ENCODE data around the gene LTB.

The LTB gene

DNA sequence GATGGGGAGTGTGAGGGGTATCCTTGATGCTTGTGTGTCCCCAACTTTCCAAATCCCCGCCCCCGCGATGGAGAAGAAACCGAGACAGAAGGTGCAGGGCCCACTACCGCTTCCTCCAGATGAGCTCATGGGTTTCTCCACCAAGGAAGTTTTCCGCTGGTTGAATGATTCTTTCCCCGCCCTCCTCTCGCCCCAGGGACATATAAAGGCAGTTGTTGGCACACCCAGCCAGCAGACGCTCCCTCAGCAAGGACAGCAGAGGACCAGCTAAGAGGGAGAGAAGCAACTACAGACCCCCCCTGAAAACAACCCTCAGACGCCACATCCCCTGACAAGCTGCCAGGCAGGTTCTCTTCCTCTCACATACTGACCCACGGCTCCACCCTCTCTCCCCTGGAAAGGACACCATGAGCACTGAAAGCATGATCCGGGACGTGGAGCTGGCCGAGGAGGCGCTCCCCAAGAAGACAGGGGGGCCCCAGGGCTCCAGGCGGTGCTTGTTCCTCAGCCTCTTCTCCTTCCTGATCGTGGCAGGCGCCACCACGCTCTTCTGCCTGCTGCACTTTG, 6.8 kb downstream of the LTB start, which contains the start of gene TNF:
TNF (plus strand) TSS at position 231 of the 567 bp plus-strand sequence; CDS start at position 408, 177 bp downstream.
- Histone ChIP-seq H3K4me3 (peak within 1 kb of the TSS; percentile 71 to 89 (median 85)), H3K4me1 (peaks cover 83 to 99% (median 97%) of the 10 kb centered on the region in 10 experiments), H3K36me3 (peaks cover 18 to 28% (median 26%) of the 10 kb centered on the region in 11 experiments), H3K4me2 (peak within 1 kb of the TSS; percentile 90 to 100 (median 96)), H3K27me3 (no peaks in the 10 kb centered on the region), H3K9ac (peak within 1 kb of the TSS; percentile 82 to 94 (median 87)), H4K20me1 (peaks cover 0 to 31% (median 17%) of the 10 kb centered on the region in 11 experiments; a peak in 15 of 22 replicates), H3K9me3 (replicated peaks in 1 of 11) (no peaks in the 10 kb centered on the region), H3K27ac (peak within 1 kb of the TSS; percentile 58 to 93 (median 86); a peak in 21 of 22 replicates)
- TF ChIP-seq Cebpa-rat (IDR thresholded peaks at IDR 0.05), result peak in 1 of 11 experiments; percentile 55; a peak in 1 of 22 replicates

DNA sequence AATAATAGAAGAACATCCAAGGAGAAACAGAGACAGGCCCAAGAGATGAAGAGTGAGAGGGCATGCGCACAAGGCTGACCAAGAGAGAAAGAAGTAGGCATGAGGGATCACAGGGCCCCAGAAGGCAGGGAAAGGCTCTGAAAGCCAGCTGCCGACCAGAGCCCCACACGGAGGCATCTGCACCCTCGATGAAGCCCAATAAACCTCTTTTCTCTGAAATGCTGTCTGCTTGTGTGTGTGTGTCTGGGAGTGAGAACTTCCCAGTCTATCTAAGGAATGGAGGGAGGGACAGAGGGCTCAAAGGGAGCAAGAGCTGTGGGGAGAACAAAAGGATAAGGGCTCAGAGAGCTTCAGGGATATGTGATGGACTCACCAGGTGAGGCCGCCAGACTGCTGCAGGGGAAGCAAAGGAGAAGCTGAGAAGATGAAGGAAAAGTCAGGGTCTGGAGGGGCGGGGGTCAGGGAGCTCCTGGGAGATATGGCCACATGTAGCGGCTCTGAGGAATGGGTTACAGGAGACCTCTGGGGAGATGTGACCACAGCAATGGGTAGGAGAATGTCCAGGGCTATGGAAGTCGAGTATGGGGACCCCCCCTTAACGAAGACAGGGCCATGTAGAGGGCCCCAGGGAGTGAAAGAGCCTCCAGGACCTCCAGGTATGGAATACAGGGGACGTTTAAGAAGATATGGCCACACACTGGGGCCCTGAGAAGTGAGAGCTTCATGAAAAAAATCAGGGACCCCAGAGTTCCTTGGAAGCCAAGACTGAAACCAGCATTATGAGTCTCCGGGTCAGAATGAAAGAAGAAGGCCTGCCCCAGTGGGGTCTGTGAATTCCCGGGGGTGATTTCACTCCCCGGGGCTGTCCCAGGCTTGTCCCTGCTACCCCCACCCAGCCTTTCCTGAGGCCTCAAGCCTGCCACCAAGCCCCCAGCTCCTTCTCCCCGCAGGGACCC, 7.8 kb downstream of the LTB start:
- no peaks in the 10 kb centered on the region for H3K27me3 ChIP-seq
- H3K36me3 ChIP-seq, result peaks cover 18 to 28% (median 26%) of the 10 kb centered on the region in 11 experiments
- H3K27ac ChIP-seq, result peak overlapping the region; percentile 58 to 93 (median 86); a peak in 21 of 22 replicates
- no peak for TF ChIP-seq Cebpa-rat (IDR thresholded peaks at IDR 0.05)
- H3K9me3 ChIP-seq (replicated peaks in 1 of 11), result no peaks in the 10 kb centered on the region
- H3K9ac ChIP-seq, result peak overlapping the region; percentile 82 to 94 (median 87)
- H3K4me2 ChIP-seq, result peak overlapping the region; percentile 90 to 100 (median 96)
- H3K4me3 ChIP-seq, result peak overlapping the region; percentile 71 to 89 (median 85); a peak in 18 of 20 replicates
- H3K4me1 ChIP-seq, result peaks cover 82 to 99% (median 97%) of the 10 kb centered on the region in 10 experiments
- H4K20me1 ChIP-seq, result peaks cover 0 to 31% (median 17%) of the 10 kb centered on the region in 11 experiments; a peak in 15 of 22 replicates

DNA sequence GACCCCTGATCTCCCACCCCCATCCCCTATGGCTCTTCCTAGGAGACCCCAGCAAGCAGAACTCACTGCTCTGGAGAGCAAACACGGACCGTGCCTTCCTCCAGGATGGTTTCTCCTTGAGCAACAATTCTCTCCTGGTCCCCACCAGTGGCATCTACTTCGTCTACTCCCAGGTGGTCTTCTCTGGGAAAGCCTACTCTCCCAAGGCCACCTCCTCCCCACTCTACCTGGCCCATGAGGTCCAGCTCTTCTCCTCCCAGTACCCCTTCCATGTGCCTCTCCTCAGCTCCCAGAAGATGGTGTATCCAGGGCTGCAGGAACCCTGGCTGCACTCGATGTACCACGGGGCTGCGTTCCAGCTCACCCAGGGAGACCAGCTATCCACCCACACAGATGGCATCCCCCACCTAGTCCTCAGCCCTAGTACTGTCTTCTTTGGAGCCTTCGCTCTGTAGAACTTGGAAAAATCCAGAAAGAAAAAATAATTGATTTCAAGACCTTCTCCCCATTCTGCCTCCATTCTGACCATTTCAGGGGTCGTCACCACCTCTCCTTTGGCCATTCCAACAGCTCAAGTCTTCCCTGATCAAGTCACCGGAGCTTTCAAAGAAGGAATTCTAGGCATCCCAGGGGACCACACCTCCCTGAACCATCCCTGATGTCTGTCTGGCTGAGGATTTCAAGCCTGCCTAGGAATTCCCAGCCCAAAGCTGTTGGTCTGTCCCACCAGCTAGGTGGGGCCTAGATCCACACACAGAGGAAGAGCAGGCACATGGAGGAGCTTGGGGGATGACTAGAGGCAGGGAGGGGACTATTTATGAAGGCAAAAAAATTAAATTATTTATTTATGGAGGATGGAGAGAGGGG, 8.8 kb downstream of the LTB start:
- Histone ChIP-seq H3K27me3 (no peaks in the 10 kb centered on the region), H3K9me3 (replicated peaks in 1 of 11) (no peaks in the 10 kb centered on the region), H3K27ac (peak overlapping the region in 7 of 11 experiments; percentile 83 to 93 (median 90); a peak in 14 of 22 replicates), H3K4me2 (peak overlapping the region; percentile 90 to 100 (median 96); a peak in 21 of 22 replicates), H3K4me1 (peaks cover 82 to 100% (median 98%) of the 10 kb centered on the region in 10 experiments), H3K4me3 (no peak overlapping the region), H3K9ac (peak overlapping the region in 4 of 11 experiments; percentile 69 to 94 (median 91); a peak in 5 of 22 replicates), H4K20me1 (peaks cover 0 to 30% (median 17%) of the 10 kb centered on the region in 11 experiments; a peak in 15 of 22 replicates), H3K36me3 (peaks cover 15 to 22% (median 20%) of the 10 kb centered on the region in 11 experiments)
- TF ChIP-seq Cebpa-rat (IDR thresholded peaks at IDR 0.05), result no peak

DNA sequence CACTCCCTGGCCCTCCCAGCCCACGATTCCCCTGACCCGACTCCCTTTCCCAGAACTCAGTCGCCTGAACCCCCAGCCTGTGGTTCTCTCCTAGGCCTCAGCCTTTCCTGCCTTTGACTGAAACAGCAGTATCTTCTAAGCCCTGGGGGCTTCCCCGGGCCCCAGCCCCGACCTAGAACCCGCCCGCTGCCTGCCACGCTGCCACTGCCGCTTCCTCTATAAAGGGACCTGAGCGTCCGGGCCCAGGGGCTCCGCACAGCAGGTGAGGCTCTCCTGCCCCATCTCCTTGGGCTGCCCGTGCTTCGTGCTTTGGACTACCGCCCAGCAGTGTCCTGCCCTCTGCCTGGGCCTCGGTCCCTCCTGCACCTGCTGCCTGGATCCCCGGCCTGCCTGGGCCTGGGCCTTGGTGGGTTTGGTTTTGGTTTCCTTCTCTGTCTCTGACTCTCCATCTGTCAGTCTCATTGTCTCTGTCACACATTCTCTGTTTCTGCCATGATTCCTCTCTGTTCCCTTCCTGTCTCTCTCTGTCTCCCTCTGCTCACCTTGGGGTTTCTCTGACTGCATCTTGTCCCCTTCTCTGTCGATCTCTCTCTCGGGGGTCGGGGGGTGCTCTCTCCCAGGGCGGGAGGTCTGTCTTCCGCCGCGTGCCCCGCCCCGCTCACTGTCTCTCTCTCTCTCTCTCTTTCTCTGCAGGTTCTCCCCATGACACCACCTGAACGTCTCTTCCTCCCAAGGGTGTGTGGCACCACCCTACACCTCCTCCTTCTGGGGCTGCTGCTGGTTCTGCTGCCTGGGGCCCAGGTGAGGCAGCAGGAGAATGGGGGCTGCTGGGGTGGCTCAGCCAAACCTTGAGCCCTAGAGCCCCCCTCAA, 9.9 kb downstream of the LTB start, which contains the start of gene LTA:
LTA (plus strand) TSS at position 249 of the 871 bp plus-strand sequence; CDS start at position 703, 454 bp downstream.
- H4K20me1 ChIP-seq, result peaks cover 0 to 19% (median 11%) of the 10 kb centered on the region in 11 experiments; a peak in 15 of 22 replicates
- no peaks in the 10 kb centered on the region for H3K9me3 ChIP-seq (replicated peaks in 1 of 11)
- H3K4me2 ChIP-seq, result peak within 1 kb of the TSS; percentile 79 to 100 (median 96)
- H3K27me3 ChIP-seq, result no peaks in the 10 kb centered on the region
- peak within 1 kb of the TSS; percentile 58 to 81 (median 71); a peak in 21 of 22 replicates for H3K9ac ChIP-seq
- peak within 1 kb of the TSS; percentile 41 to 93 (median 78); a peak in 21 of 22 replicates for H3K27ac ChIP-seq
- peaks cover 3 to 10% (median 8%) of the 10 kb centered on the region in 11 experiments for H3K36me3 ChIP-seq
- H3K4me1 ChIP-seq, result peaks cover 82 to 100% (median 98%) of the 10 kb centered on the region in 10 experiments
- no peak for TF ChIP-seq Cebpa-rat (IDR thresholded peaks at IDR 0.05)
- H3K4me3 ChIP-seq, result peak within 1 kb of the TSS in 7 of 10 experiments; percentile 16 to 51 (median 32); a peak in 11 of 20 replicates

DNA sequence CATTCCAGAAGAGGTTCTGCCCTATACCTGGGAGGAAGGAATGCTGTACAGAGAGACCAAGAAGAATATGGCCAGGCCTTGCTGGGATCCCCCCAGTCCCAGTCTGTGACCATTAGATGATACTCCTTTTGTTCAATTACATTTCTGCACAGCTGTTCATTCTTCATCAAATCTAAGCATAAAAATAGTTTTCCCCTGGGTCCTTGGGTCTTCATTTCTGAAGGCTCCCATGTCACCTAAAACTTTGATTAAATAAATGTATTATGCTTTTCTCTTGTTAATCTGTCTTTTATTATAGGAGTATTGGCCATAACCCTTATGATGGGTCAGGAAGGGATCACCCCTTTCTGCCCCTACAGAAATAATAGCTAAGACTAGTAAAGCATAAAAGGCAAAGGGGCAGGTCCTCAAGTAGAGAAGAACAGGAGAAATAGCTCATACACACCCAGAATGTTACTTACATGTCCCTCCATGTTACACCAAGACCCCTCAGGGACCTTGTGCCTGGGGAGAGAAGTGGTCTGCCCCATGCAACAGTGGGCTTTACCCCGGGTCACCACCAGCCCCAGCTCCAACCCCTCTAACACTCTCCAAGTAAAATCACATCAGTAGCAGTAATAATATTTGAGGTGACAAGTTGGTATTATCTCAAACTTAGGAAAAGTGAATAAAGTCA, 12.2 kb downstream of the LTB start:
- peak overlapping the region in 3 of 11 experiments; percentile 52 to 56 (median 53); a peak in 7 of 22 replicates for H3K9ac ChIP-seq
- no peaks in the 10 kb centered on the region for H4K20me1 ChIP-seq
- no peaks in the 10 kb centered on the region for H3K27me3 ChIP-seq
- peak overlapping the region in 10 of 11 experiments; percentile 77 to 98 (median 85); a peak in 20 of 22 replicates for H3K4me2 ChIP-seq
- H3K9me3 ChIP-seq (replicated peaks in 1 of 11), result no peaks in the 10 kb centered on the region
- no peaks in the 10 kb centered on the region for H3K36me3 ChIP-seq
- no peak for TF ChIP-seq Cebpa-rat (IDR thresholded peaks at IDR 0.05)
- H3K27ac ChIP-seq, result peak overlapping the region in 8 of 11 experiments; percentile 67 to 92 (median 78); a peak in 15 of 22 replicates
- H3K4me1 ChIP-seq, result peaks cover 80 to 100% (median 99%) of the 10 kb centered on the region in 10 experiments
- H3K4me3 ChIP-seq, result no peak overlapping the region

DNA sequence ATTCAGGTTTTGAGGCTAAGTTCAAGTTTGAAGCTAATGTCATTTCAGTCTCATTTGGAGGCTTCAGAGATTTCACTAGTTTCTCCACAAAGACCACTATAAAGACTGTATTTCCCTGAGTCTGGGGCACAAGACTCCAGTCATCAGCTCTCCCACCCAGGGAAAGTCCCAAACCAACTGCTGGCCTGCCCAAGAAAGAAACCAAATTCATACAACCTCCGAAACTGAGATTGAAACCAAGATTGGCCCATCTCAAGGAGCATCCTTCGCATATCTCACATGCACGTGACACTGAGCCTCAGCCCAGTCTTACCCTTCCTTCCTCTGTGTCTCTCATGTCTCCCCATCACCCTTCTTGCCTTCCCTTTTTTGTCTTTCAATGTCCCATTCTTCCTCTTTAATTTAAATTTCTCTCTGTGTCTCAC, 13.7 kb downstream of the LTB start:
- no peaks in the 10 kb centered on the region for H3K27me3 ChIP-seq
- TF ChIP-seq Cebpa-rat (IDR thresholded peaks at IDR 0.05), result peak in 1 of 11 experiments; percentile 25; a peak in 2 of 22 replicates
- peak overlapping the region; percentile 77 to 98 (median 84) for H3K4me2 ChIP-seq
- peak overlapping the region in 9 of 11 experiments; percentile 11 to 56 (median 45); a peak in 12 of 22 replicates for H3K9ac ChIP-seq
- H3K4me1 ChIP-seq, result peaks cover 80 to 100% (median 99%) of the 10 kb centered on the region in 10 experiments
- H3K27ac ChIP-seq, result peak overlapping the region; percentile 38 to 92 (median 74); a peak in 21 of 22 replicates
- H4K20me1 ChIP-seq, result no peaks in the 10 kb centered on the region
- no peaks in the 10 kb centered on the region for H3K9me3 ChIP-seq (replicated peaks in 1 of 11)
- H3K4me3 ChIP-seq, result no peak overlapping the region
- H3K36me3 ChIP-seq, result no peaks in the 10 kb centered on the region

All from BLaER1 treated with 17β-estradiol and CSF1 and Interleukin-3, amounts not matched to agents 10 nM and 100 nM (cell line).